DOHH2 (cell line): Measurements from ENCODE around the gene MYO1D.

Experiments
- H3F3A ChIP-seq: fragments of 200-600 bp; sonication (generic), shearing (Covaris generic); 2 replicates; pipeline ENCODE4 v1.6.0; 2016; ENCODE audit warnings: antibody characterized with exemption, mild to moderate bottlenecking; ENCODE audit not compliant: control insufficient read depth, insufficient read depth
- H3K27ac ChIP-seq: fragments of 200-600 bp; sonication (generic); 2 replicates; pipeline ENCODE4 v1.5.1; 2014; ENCODE audit warnings: low read depth, mild to moderate bottlenecking, low read length, moderate library complexity
- H3K27me3 ChIP-seq: fragments of 200-600 bp; sonication (generic); 2 replicates; pipeline ENCODE4 v1.6.1; 2014; ENCODE audit warnings: mild to moderate bottlenecking, low read length, mixed read lengths; ENCODE audit not compliant: control insufficient read depth
- H3K36me3 ChIP-seq: fragments of 200-600 bp; sonication (generic); 2 replicates; pipeline ENCODE4 v1.6.1; 2014; ENCODE audit warnings: mild to moderate bottlenecking, low read length, moderate library complexity, mixed read lengths; ENCODE audit not compliant: control insufficient read depth
- H3K4me1 ChIP-seq: fragments of 200-600 bp; sonication (generic); 2 replicates; pipeline ENCODE4 v1.6.1; 2014; ENCODE audit warnings: mild to moderate bottlenecking, low read length, mixed read lengths; ENCODE audit not compliant: control insufficient read depth
- H3K4me2 ChIP-seq: fragments of 200-600 bp; sonication (generic); 2 replicates; pipeline ENCODE4 v1.6.0; 2014; ENCODE audit warnings: mild to moderate bottlenecking, low read length, moderate library complexity
- H3K4me3 ChIP-seq: fragments of 200-600 bp; sonication (generic); 2 replicates; pipeline ENCODE4 v1.5.1; 2014; ENCODE audit warnings: mild to moderate bottlenecking, low read length, mixed read lengths
- H3K79me2 ChIP-seq: fragments of 200-600 bp; sonication (generic); 2 replicates; pipeline ENCODE4 v1.6.1; 2014; ENCODE audit warnings: mild to moderate bottlenecking, low read length, mixed read lengths; ENCODE audit not compliant: control insufficient read depth
- H3K9me2 ChIP-seq: fragments of 200-600 bp; sonication (generic); replicated peaks from 2 replicates; pipeline ENCODE4 v1.6.1; 2014; ENCODE audit warnings: mild to moderate bottlenecking, low read length, mixed read lengths; ENCODE audit not compliant: control insufficient read depth
- H3K9me3 ChIP-seq: fragments of 200-600 bp; sonication (generic); 2 replicates; pipeline ENCODE4 v1.6.1; 2014; ENCODE audit warnings: antibody characterized with exemption, low read length, mixed read lengths; ENCODE audit not compliant: control insufficient read depth, insufficient read depth
- H4K20me1 ChIP-seq: fragments of 200-600 bp; sonication (generic); 2 replicates; pipeline ENCODE4 v1.6.0; 2014; ENCODE audit warnings: low read depth, mild to moderate bottlenecking, antibody characterized with exemption, low read length, moderate library complexity; ENCODE audit not compliant: control insufficient read depth, insufficient read depth
- CTCF ChIP-seq: fragments of 200-600 bp; sonication (generic); IDR thresholded peaks from one replicate; pipeline ENCODE4 v1.5.1; 2014; ENCODE audit warnings: antibody characterized with exemption, mild to moderate bottlenecking, low read depth, low read length; ENCODE audit not compliant: poor library complexity, severe bottlenecking
- EZH2phosphoT487 ChIP-seq: fragments of 200-600 bp; sonication (generic); IDR thresholded peaks from 2 replicates; pipeline ENCODE4 v1.6.1; 2017; ENCODE audit warnings: borderline replicate concordance, mild to moderate bottlenecking, antibody characterized with exemption, low read length, moderate library complexity, mixed read lengths

MYO1D gene

GRCh38 chr17:32774695-32775084, 102.2 kb downstream of the MYO1D start:
- no peaks in the 10 kb centered on the region for H4K20me1 ChIP-seq
- H3K4me2 ChIP-seq: no peak overlapping the region
- 0 out of 2 replicates have a peak, but pooled peaks cover 3% of the 10 kb centered on the region for H3K27me3 ChIP-seq
- H3K4me1 ChIP-seq: no peaks in the 10 kb centered on the region
- H3K36me3 ChIP-seq: no peaks in the 10 kb centered on the region
- H3F3A ChIP-seq: no peaks in the 10 kb centered on the region
- no peak overlapping the region for H3K4me3 ChIP-seq
- H3K27ac ChIP-seq: no peak overlapping the region
- no peaks in the 10 kb centered on the region for H3K9me3 ChIP-seq
- no peak for TF ChIP-seq EZH2phosphoT487
- no peak for TF ChIP-seq CTCF
- no peaks in the 10 kb centered on the region for H3K9me2 ChIP-seq
- H3K79me2 ChIP-seq: no peaks in the 10 kb centered on the region

DNA sequence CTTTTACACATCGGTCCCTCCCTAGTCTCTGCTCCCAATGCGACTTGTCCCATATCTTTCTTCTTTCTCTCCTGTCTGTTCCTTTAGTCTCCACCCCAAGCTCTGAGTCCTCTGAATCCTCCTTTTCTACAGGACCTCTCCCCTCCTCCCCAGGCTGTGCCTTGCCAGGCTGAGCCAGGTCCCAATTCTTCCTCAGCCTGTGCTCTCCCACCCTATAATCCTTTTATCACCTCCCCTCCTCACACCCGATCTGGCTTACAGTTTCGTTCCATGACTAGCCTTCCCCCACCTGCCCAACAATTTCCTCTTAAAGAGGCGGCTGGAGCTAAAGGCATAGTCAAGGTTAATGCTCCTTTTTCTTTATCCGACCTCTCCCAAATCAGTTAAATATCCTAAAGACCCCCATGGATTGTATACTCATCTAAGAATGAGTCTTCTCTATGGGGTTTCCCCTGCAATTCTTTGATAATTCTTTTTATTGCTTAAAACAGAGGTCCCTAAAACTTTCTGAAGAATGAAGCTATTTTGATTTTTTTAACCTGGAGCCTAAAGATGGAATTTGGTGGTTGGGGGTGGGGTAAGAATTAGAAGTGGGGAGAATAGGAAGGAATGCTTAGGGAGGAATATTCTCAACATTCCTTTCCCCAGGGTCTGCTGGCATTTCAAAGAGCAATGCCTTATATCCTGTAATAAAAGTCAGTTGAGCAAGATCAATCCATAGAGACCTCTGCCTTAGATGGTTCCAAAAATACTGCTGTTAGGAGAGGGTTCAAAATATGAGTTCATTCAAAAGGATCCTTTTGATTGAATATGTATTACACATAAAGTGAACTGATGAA, 102.8 kb downstream of the MYO1D start:
- H3K4me1 ChIP-seq: no peaks in the 10 kb centered on the region
- H3K27ac ChIP-seq: no peak overlapping the region
- TF ChIP-seq CTCF: no peak
- no peak for TF ChIP-seq EZH2phosphoT487
- no peaks in the 10 kb centered on the region for H3K9me3 ChIP-seq
- 0 out of 2 replicates have a peak, but pooled peaks cover 3% of the 10 kb centered on the region for H3K27me3 ChIP-seq
- H3K9me2 ChIP-seq: no peaks in the 10 kb centered on the region
- H3K4me3 ChIP-seq: no peak overlapping the region
- H3K79me2 ChIP-seq: no peaks in the 10 kb centered on the region
- H3K36me3 ChIP-seq: no peaks in the 10 kb centered on the region
- H4K20me1 ChIP-seq: no peaks in the 10 kb centered on the region
- H3F3A ChIP-seq: no peaks in the 10 kb centered on the region
- no peak overlapping the region for H3K4me2 ChIP-seq

DNA sequence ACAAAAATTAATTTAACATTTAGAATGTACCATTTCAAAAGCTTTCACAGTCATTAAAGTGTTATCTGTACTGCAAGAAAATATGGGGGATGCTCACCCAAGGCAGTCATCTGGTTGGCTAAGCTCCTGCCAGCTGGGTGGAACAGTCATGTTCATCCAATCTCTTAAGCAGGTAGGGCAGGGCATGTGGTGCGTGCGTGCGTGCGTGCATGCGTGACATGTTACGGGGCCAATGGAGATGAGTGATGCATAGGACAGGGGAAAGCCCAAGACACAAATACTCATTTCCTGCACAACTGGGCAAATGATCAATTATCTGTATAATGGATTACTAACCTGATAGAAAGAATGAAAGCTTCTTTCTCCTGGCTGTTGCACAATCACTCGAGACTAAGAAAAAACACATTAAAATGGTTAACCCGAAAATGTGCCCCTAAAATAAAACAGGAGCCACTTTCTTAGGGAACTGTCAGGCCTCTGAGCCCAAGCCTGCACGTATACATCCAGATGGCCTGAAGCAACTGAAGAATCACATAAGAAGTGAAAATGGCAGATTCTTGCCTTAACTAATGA, 104.4 kb downstream of the MYO1D start:
- no peak overlapping the region for H3K4me3 ChIP-seq
- TF ChIP-seq EZH2phosphoT487 (no peak), CTCF (no peak)
- H3K4me2 ChIP-seq: no peak overlapping the region
- H3K79me2 ChIP-seq: no peaks in the 10 kb centered on the region
- no peaks in the 10 kb centered on the region for H4K20me1 ChIP-seq
- H3K9me3 ChIP-seq: no peaks in the 10 kb centered on the region
- no peaks in the 10 kb centered on the region for H3K4me1 ChIP-seq
- no peak overlapping the region for H3K27ac ChIP-seq
- H3K27me3 ChIP-seq: 0 out of 2 replicates have a peak, but pooled peaks cover 6% of the 10 kb centered on the region
- H3F3A ChIP-seq: no peaks in the 10 kb centered on the region
- H3K36me3 ChIP-seq: no peaks in the 10 kb centered on the region
- H3K9me2 ChIP-seq: no peaks in the 10 kb centered on the region
